ENCODE results near the gene ZBTB47. TPM values are rescaled to one million over a fixed set of nuclear protein-coding genes. Genes with fewer than 3 reads are reported as not detected.
A peak's percentile ranks its signal among the peaks of the same experiment; 100 is the strongest.

The ZBTB47 gene
- total RNA-seq, 4 donors from 2014 or later: 10.0 to 44.1 (median 19.7) TPM

GRCh38 chr3:42711491-42712343 is 58.2 kb downstream of the ZBTB47 start:
- no peaks in the 10 kb centered on the region for H3K27me3 ChIP-seq
- no peak for TF ChIP-seq POLR2A (IDR thresholded peaks at IDR 0.05)
- no peak for TF ChIP-seq POLR2AphosphoS5 (IDR thresholded peaks at IDR 0.05)
- TF ChIP-seq, protein P1, sequence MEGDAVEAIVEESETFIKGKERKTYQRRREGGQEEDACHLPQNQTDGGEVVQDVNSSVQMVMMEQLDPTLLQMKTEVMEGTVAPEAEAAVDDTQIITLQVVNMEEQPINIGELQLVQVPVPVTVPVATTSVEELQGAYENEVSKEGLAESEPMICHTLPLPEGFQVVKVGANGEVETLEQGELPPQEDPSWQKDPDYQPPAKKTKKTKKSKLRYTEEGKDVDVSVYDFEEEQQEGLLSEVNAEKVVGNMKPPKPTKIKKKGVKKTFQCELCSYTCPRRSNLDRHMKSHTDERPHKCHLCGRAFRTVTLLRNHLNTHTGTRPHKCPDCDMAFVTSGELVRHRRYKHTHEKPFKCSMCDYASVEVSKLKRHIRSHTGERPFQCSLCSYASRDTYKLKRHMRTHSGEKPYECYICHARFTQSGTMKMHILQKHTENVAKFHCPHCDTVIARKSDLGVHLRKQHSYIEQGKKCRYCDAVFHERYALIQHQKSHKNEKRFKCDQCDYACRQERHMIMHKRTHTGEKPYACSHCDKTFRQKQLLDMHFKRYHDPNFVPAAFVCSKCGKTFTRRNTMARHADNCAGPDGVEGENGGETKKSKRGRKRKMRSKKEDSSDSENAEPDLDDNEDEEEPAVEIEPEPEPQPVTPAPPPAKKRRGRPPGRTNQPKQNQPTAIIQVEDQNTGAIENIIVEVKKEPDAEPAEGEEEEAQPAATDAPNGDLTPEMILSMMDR (IDR thresholded peaks at IDR 0.05): no peak
- TF ChIP-seq EP300 (IDR thresholded peaks at IDR 0.05; ENCODE audit: low read depth): no peak
- H3K36me3 ChIP-seq: no peaks in the 10 kb centered on the region
- H3K9me3 ChIP-seq: no peaks in the 10 kb centered on the region
- no peaks in the 10 kb centered on the region for H3K4me1 ChIP-seq
- 57 to 70% methylated on average over 2 to 6 of the region's 6 CpGs for WGBS, 2 donors (ENCODE audit: low coverage in 1 of 2)
- H3K4me3 ChIP-seq: no peak overlapping the region
- in situ Hi-C loops (cut with MboI; ENCODE audit: low pct_ligation_motif_present in 1 of 4, low pct_unique_long_range_greater_than_20kb in 1 of 4, low sequenced_read_pairs in 3 of 4): no loop called here
- no peak for DNase-seq
- no peak overlapping the region for H3K27ac ChIP-seq
- intact Hi-C loops (cut with DNase I; ENCODE audit: low total_unique reads): no loop called here

- in situ Hi-C loops (cut with MboI; ENCODE audit: low pct_ligation_motif_present in 1 of 4, low pct_unique_long_range_greater_than_20kb in 1 of 4, low sequenced_read_pairs in 3 of 4) (no loop called here), intact Hi-C loops (cut with DNase I; ENCODE audit: low total_unique reads) (no loop called here)
- Histone ChIP-seq H3K4me1 (no peaks in the 10 kb centered on the region), H3K4me3 (no peak overlapping the region), H3K27ac (no peak overlapping the region), H3K9me3 (no peaks in the 10 kb centered on the region), H3K27me3 (no peaks in the 10 kb centered on the region), H3K36me3 (no peaks in the 10 kb centered on the region)
- no peak for TF ChIP-seq POLR2A (IDR thresholded peaks at IDR 0.05)
- TF ChIP-seq, protein P1 (IDR thresholded peaks at IDR 0.05): no peak
- TF ChIP-seq EP300 (IDR thresholded peaks at IDR 0.05; ENCODE audit: low read depth): no peak
- no peak for TF ChIP-seq POLR2AphosphoS5 (IDR thresholded peaks at IDR 0.05)
- WGBS, 2 donors (ENCODE audit: low coverage in 1 of 2): 67 to 96% methylated on average over 1 to 4 of the region's 4 CpGs
- DNase-seq: no peak
These were observed 58.8 kb downstream of the ZBTB47 start for GRCh38 chr3:42712344-42712648.

GRCh38 chr3:42712688-42713372 is 59.3 kb downstream of the ZBTB47 start:
- DNase-seq: peak; percentile 1
- H3K27ac ChIP-seq: no peak overlapping the region
- H3K9me3 ChIP-seq: no peaks in the 10 kb centered on the region
- intact Hi-C loops (cut with DNase I; ENCODE audit: low total_unique reads): no loop called here
- H3K36me3 ChIP-seq: no peaks in the 10 kb centered on the region
- H3K4me3 ChIP-seq: no peak overlapping the region
- WGBS, 2 donors (ENCODE audit: low coverage in 1 of 2): 78% methylated on average over 5 of the region's 5 CpGs; no CpG with 5 or more reads in 1 of the 2 donors
- in situ Hi-C loops (cut with MboI; ENCODE audit: low pct_ligation_motif_present in 1 of 4, low pct_unique_long_range_greater_than_20kb in 1 of 4, low sequenced_read_pairs in 3 of 4): no loop called here
- H3K4me1 ChIP-seq: no peaks in the 10 kb centered on the region
- H3K27me3 ChIP-seq: no peaks in the 10 kb centered on the region
- no peak for TF ChIP-seq EP300 (IDR thresholded peaks at IDR 0.05; ENCODE audit: low read depth)
- no peak for TF ChIP-seq POLR2A (IDR thresholded peaks at IDR 0.05)
- TF ChIP-seq POLR2AphosphoS5 (IDR thresholded peaks at IDR 0.05): no peak
- TF ChIP-seq, protein P1 (IDR thresholded peaks at IDR 0.05): no peak

GRCh38 chr3:42713747-42714146 is 60.2 kb downstream of the ZBTB47 start:
- Histone ChIP-seq H3K4me3 (no peak overlapping the region), H3K9me3 (no peaks in the 10 kb centered on the region), H3K27me3 (no peaks in the 10 kb centered on the region), H3K4me1 (no peaks in the 10 kb centered on the region), H3K27ac (no peak overlapping the region), H3K36me3 (no peaks in the 10 kb centered on the region)
- WGBS, 2 donors (ENCODE audit: low coverage in 1 of 2): 80 to 91% methylated on average over 1 to 2 of the region's 2 CpGs
- in situ Hi-C loops (cut with MboI; ENCODE audit: low pct_ligation_motif_present in 1 of 4, low pct_unique_long_range_greater_than_20kb in 1 of 4, low sequenced_read_pairs in 3 of 4): no loop called here
- peak; percentile 0 for DNase-seq
- intact Hi-C loops (cut with DNase I; ENCODE audit: low total_unique reads): no loop called here
- TF ChIP-seq, protein P1 (IDR thresholded peaks at IDR 0.05): no peak
- TF ChIP-seq POLR2A (IDR thresholded peaks at IDR 0.05) (no peak), POLR2AphosphoS5 (IDR thresholded peaks at IDR 0.05) (no peak), EP300 (IDR thresholded peaks at IDR 0.05; ENCODE audit: low read depth) (no peak)
